IMR-90 (cell line): ENCODE data around the gene ATXN1. TPM values are rescaled to one million over a fixed set of nuclear protein-coding genes. Genes with fewer than 3 reads are reported as not detected.

Experiments used
- ATAC-seq: fragments of 200-7000 bp; cut with Tn5 transposase; 2 replicates; pipeline ENCODE4 v1.9.1; 2020; ENCODE audit warnings: low read depth, mild to moderate bottlenecking, moderate library complexity
- BruUV-seq: library from RNA; stranded (reverse); fragments of 400-500 nt; replicated peaks from 2 replicates; lab custom pipeline; 2021; lab: Mats Ljungman, UMichigan
- CTCF ChIA-PET: fragments of 300-600 bp; formaldehyde crosslinking; extraction: SDS; loops from one replicate; lab custom pipeline; 2021; ENCODE audit warnings: antibody characterized with exemption; lab: Yijun Ruan, JAX
- POLR2A ChIA-PET: fragments of 300-600 bp; sonication (Branson Sonifier 250); formaldehyde crosslinking; loops from one replicate; lab custom pipeline; 2022; ENCODE audit warnings: antibody characterized with exemption; ENCODE audit not compliant: unreplicated experiment; lab: Charles Lee
- DNase-seq: peaks from one replicate; pipeline ENCODE4 v3.0.0; 2013
- H2AFZ ChIP-seq: replicated peaks from 2 replicates; pipeline ENCODE3; 2013; ENCODE audit warnings: low read length, mild to moderate bottlenecking; ENCODE audit not compliant: poor library complexity
- H2AK5ac ChIP-seq: 2 replicates; pipeline ENCODE4 v1.6.1; 2013; ENCODE audit warnings: low read depth, low read length, inconsistent platforms
- H2AK9ac ChIP-seq: replicated peaks from 2 replicates; pipeline ENCODE3; 2013; ENCODE audit warnings: mild to moderate bottlenecking, low read depth, low read length, moderate library complexity; ENCODE audit not compliant: poor library complexity
- H2BK120ac ChIP-seq: 2 replicates; pipeline ENCODE4 v1.6.1; 2013; ENCODE audit warnings: low read depth, low read length, inconsistent platforms
- H2BK15ac ChIP-seq: 3 replicates; pipeline ENCODE4 v1.6.1; 2013; ENCODE audit warnings: low read depth, low read length, inconsistent platforms
- H2BK20ac ChIP-seq: 2 replicates; pipeline ENCODE4 v1.6.1; 2013; ENCODE audit warnings: low read depth, mild to moderate bottlenecking, inconsistent platforms, low read length, moderate library complexity
- H2BK5ac ChIP-seq: 2 replicates; pipeline ENCODE4 v1.6.1; 2013; ENCODE audit warnings: mild to moderate bottlenecking, low read depth, low read length, inconsistent platforms; ENCODE audit not compliant: poor library complexity, severe bottlenecking
- H3K14ac ChIP-seq: replicated peaks from 2 replicates; pipeline ENCODE4 v1.6.1; 2013; ENCODE audit warnings: low read depth, low read length, inconsistent platforms
- H3K18ac ChIP-seq: 2 replicates; pipeline ENCODE4 v1.6.1; 2013; ENCODE audit warnings: low read depth, low read length, control low read depth
- H3K23ac ChIP-seq: 2 replicates; pipeline ENCODE4 v1.6.1; 2013; ENCODE audit warnings: low read depth, low read length, inconsistent platforms
- H3K27ac ChIP-seq: 2 replicates; pipeline ENCODE4 v1.5.1; 2013; ENCODE audit warnings: mild to moderate bottlenecking, control low read depth, low read length; ENCODE audit not compliant: insufficient read depth
- H3K27me3 ChIP-seq: 2 replicates; pipeline ENCODE4 v1.6.1; 2013; ENCODE audit warnings: low read length; ENCODE audit not compliant: control insufficient read depth, insufficient read depth
- H3K36me3 ChIP-seq: 2 replicates; pipeline ENCODE4 v1.6.1; 2013; ENCODE audit warnings: low read length, mixed read lengths; ENCODE audit not compliant: control insufficient read depth, insufficient read depth
- H3K4ac ChIP-seq: 2 replicates; pipeline ENCODE4 v1.6.1; 2013; ENCODE audit warnings: low read depth, low read length, inconsistent platforms
- H3K4me1 ChIP-seq: 2 replicates; pipeline ENCODE4 v1.6.1; 2013; ENCODE audit warnings: low read length, mixed read lengths; ENCODE audit not compliant: control insufficient read depth, insufficient read depth
- H3K4me2 ChIP-seq: 2 replicates; pipeline ENCODE4 v1.6.1; 2013; ENCODE audit warnings: low read depth, mild to moderate bottlenecking, control low read depth, low read length, moderate library complexity
- H3K4me3 ChIP-seq: 2 replicates; pipeline ENCODE4 v1.5.1; 2013; ENCODE audit warnings: low read depth, mild to moderate bottlenecking, control low read depth, low read length, moderate library complexity; ENCODE audit not compliant: insufficient read depth
- H3K56ac ChIP-seq: 2 replicates; pipeline ENCODE4 v1.6.1; 2013; ENCODE audit warnings: low read length, inconsistent platforms; ENCODE audit not compliant: insufficient read depth; ENCODE audit errors: extremely low read depth
- H3K79me1 ChIP-seq, 2 experiments: 2 replicates each; pipeline ENCODE4 v1.6.1; 2013; ENCODE audit warnings: low read length in 2 of 2, inconsistent platforms in 1 of 2, low read depth in 1 of 2
- H3K9ac ChIP-seq: 2 replicates; pipeline ENCODE4 v1.6.1; 2013; ENCODE audit warnings: low read depth, low read length, control low read depth
- H3K9me1 ChIP-seq: 2 replicates; pipeline ENCODE4 v1.6.1; 2013; ENCODE audit warnings: low read length, inconsistent platforms; ENCODE audit not compliant: insufficient read depth
- H3K9me3 ChIP-seq: 2 replicates; pipeline ENCODE4 v1.6.1; 2013; ENCODE audit warnings: low read length; ENCODE audit not compliant: control insufficient read depth, insufficient read depth
- H4K20me1 ChIP-seq: 2 replicates; pipeline ENCODE4 v1.6.1; 2013; ENCODE audit warnings: low read length, inconsistent platforms; ENCODE audit not compliant: insufficient read depth
- H4K5ac ChIP-seq: 2 replicates; pipeline ENCODE4 v1.6.1; 2013; ENCODE audit warnings: mild to moderate bottlenecking, low read depth, low read length, control low read depth
- H4K8ac ChIP-seq, 2 experiments: 2 replicates each; pipeline ENCODE4 v1.6.1; 2013; ENCODE audit warnings: low read depth in 2 of 2, low read length in 2 of 2, control low read depth in 1 of 2, inconsistent platforms in 1 of 2
- H4K91ac ChIP-seq: 2 replicates; pipeline ENCODE4 v1.6.1; 2013; ENCODE audit warnings: low read depth, low read length, inconsistent platforms; ENCODE audit not compliant: insufficient read depth
- BHLHE40 ChIP-seq: fragments of 150-350 bp; IDR thresholded peaks from 2 replicates; pipeline ENCODE4 v1.6.1; 2016; ENCODE audit warnings: mild to moderate bottlenecking, low read depth, low read length
- CEBPB ChIP-seq: IDR thresholded peaks from 2 replicates; pipeline ENCODE4 v1.6.1; 2012; ENCODE audit warnings: low read depth, low read length, improper control_type of control experiment
- CHD1 ChIP-seq: IDR thresholded peaks from 2 replicates; pipeline ENCODE4 v1.6.1; 2012; ENCODE audit warnings: low read depth, low read length, improper control_type of control experiment
- FOS ChIP-seq: fragments of 150-350 bp; IDR thresholded peaks from 2 replicates; pipeline ENCODE4 v1.6.1; 2016; ENCODE audit warnings: low read depth, low read length
- MAFK ChIP-seq: IDR thresholded peaks from 2 replicates; pipeline ENCODE4 v1.6.1; 2012; ENCODE audit warnings: low read depth, low read length, improper control_type of control experiment
- MAZ ChIP-seq: IDR thresholded peaks from 2 replicates; pipeline ENCODE4 v1.6.1; 2012; ENCODE audit warnings: low read depth, mild to moderate bottlenecking, low read length, improper control_type of control experiment, moderate library complexity, borderline replicate concordance
- MXI1 ChIP-seq: IDR thresholded peaks from 2 replicates; pipeline ENCODE4 v1.6.1; 2012; ENCODE audit warnings: low read depth, mild to moderate bottlenecking, low read length, moderate library complexity, borderline replicate concordance
- NFE2L2 ChIP-seq: fragments of 150-350 bp; IDR thresholded peaks from 2 replicates; pipeline ENCODE4 v1.6.1; 2016; ENCODE audit warnings: low read depth, mild to moderate bottlenecking, low read length
- POLR2A ChIP-seq: IDR thresholded peaks from 2 replicates; pipeline ENCODE4 v1.6.1; 2012; ENCODE audit warnings: mild to moderate bottlenecking, low read depth, low read length
- RAD21 ChIP-seq: IDR thresholded peaks from 2 replicates; pipeline ENCODE4 v1.6.1; 2012; ENCODE audit warnings: low read length, improper control_type of control experiment
- RCOR1 ChIP-seq: IDR thresholded peaks from 2 replicates; pipeline ENCODE4 v1.6.1; 2012; ENCODE audit warnings: mild to moderate bottlenecking, low read length, improper control_type of control experiment; ENCODE audit not compliant: insufficient replicate concordance
- RFX5 ChIP-seq: IDR thresholded peaks from 2 replicates; pipeline ENCODE4 v1.8.0; 2012; ENCODE audit warnings: low read depth, mild to moderate bottlenecking, low read length, moderate library complexity
- SMC3 ChIP-seq: fragments of 150-350 bp; IDR thresholded peaks from 2 replicates; pipeline ENCODE4 v1.6.1; 2016; ENCODE audit warnings: low read depth, mild to moderate bottlenecking, antibody characterized with exemption, low read length, moderate library complexity
- WGBS, 2 experiments: methylation state at CpG; one replicate each; pipeline versions ENCODE4 v1.1.5 to v1.1.7; 2013; ENCODE audit warnings: missing lambda C conversion rate in 2 of 2; ENCODE audit not compliant: insufficient read length in 1 of 2; ENCODE audit errors: extremely low coverage in 2 of 2; 5-methylcytosine and 5-hydroxymethylcytosine counted together
- dilution Hi-C: fragments of 300-500 bp; cut with HindIII; formaldehyde crosslinking; loops from one replicate; pipeline ENCODE4 v1.14.3; 2018; ENCODE audit warnings: low sequenced_read_pairs; ENCODE audit not compliant: unreplicated experiment
- in situ Hi-C: fragments of 300-500 bp; cut with MboI; formaldehyde crosslinking; loops from 3 replicates; pipeline ENCODE4 v1.14.3; 2019; ENCODE audit warnings: low sequenced_read_pairs, inconsistent platforms, mixed read lengths
- intact Hi-C: fragments of 100-400 bp; cut with micrococcal nuclease; formaldehyde crosslinking; loops from 2 replicates; pipeline ENCODE4 v1.10.0; 2022
- polyA plus RNA-seq, 3 experiments: library from polyadenylated mRNA; depleted of rRNA; stranded (reverse); fragments of >200 nt; gene quantifications; 2 replicates each; pipeline ENCODE4 v1.2.3, GENCODE V29; 2012; ENCODE audit warnings: low replicate concordance in 1 of 3
- total RNA-seq: library from RNA; depleted of rRNA; stranded (reverse); fragments of >200 nt; gene quantifications from 2 replicates; pipeline ENCODE4 v1.2.3, GENCODE V29; 2012
- TF ChIP-seq, protein P1 (sequence below): fragments of 150-350 bp; IDR thresholded peaks from 2 replicates; pipeline ENCODE4 v1.6.1; 2017; ENCODE audit warnings: mild to moderate bottlenecking, antibody characterized with exemption, low read length, low read depth
- TF ChIP-seq, protein P2 (sequence below): conservative IDR thresholded peaks from 2 replicates; pipeline ENCODE4 v1.5.1; 2012; ENCODE audit warnings: mild to moderate bottlenecking, low read depth, low read length, improper control_type of control experiment
- TF ChIP-seq, protein P3 (sequence below): fragments of 150-350 bp; IDR thresholded peaks from 2 replicates; pipeline ENCODE4 v1.6.1; 2016; ENCODE audit warnings: low read depth, mild to moderate bottlenecking, low read length, moderate library complexity, borderline replicate concordance

ATXN1 gene
- total and polyA plus RNA-seq, 2 of the 4 experiments (the other 2 are of a cell fraction), result 7.3 to 11.1 TPM

DNA sequence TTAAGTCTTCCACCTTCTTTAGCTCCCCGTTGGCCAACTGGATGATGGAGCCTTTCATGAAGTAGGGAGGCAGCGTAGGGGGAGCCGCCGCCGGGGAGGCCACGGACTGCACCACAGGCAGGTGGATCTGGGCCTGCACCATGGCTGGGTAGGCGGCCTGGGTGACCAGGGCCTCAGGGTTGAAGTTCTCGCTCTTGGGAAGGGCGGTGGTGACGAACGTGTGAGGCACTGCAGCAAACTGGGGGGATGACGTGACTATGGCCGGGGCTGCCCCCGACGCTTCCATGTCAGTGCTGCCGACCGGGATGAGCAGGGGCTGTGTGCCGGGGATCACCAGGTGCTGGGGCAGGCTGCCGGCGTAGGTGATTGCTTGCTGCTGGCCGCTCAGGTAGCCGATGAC, 434.7 kb downstream of the ATXN1 start:
- 97% methylated on average over 21 of the region's 22 CpGs; no CpG with 5 or more reads in 1 of the 2 experiments for WGBS, 2 experiments
- ChIA-PET CTCF (no interaction called here), POLR2A (no interaction called here)
- no peak overlapping the region for H2BK120ac ChIP-seq
- H2AK9ac ChIP-seq, result no peak overlapping the region
- H2BK5ac ChIP-seq, result no peak overlapping the region
- H3K4ac ChIP-seq, result no peak overlapping the region
- H3K18ac ChIP-seq, result no peak overlapping the region
- H3K27ac ChIP-seq, result no peak overlapping the region
- H3K4me3 ChIP-seq, result no peak overlapping the region
- H2BK20ac ChIP-seq, result no peak overlapping the region
- no peak overlapping the region for H4K8ac ChIP-seq
- no peak overlapping the region for H4K5ac ChIP-seq
- peaks cover 2% of the 10 kb centered on the region; the same call in 1 of the 2 replicates for H3K9me1 ChIP-seq
- dilution Hi-C loops (no loop called here), in situ Hi-C loops (no loop called here), intact Hi-C loops (no loop called here)
- H4K91ac ChIP-seq, result no peak overlapping the region
- H3K14ac ChIP-seq, result no peak overlapping the region
- BruUV-seq, result no TSS peak
- DNase-seq (no peak), ATAC-seq (no peak)
- no peak overlapping the region for H2AK5ac ChIP-seq
- peaks cover 9% of the 10 kb centered on the region; the same call in 1 of the 2 replicates for H4K20me1 ChIP-seq
- peaks cover 19% of the 10 kb centered on the region for H3K36me3 ChIP-seq
- H3K9me3 ChIP-seq, result no peaks in the 10 kb centered on the region
- H2BK15ac ChIP-seq, result no peak overlapping the region
- H3K56ac ChIP-seq, result no peak overlapping the region
- TF ChIP-seq NFE2L2, result no peak
- TF ChIP-seq MAFK, result no peak
- TF ChIP-seq, protein P1, sequence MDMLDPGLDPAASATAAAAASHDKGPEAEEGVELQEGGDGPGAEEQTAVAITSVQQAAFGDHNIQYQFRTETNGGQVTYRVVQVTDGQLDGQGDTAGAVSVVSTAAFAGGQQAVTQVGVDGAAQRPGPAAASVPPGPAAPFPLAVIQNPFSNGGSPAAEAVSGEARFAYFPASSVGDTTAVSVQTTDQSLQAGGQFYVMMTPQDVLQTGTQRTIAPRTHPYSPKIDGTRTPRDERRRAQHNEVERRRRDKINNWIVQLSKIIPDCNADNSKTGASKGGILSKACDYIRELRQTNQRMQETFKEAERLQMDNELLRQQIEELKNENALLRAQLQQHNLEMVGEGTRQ, result no peak
- no peak for TF ChIP-seq RCOR1
- TF ChIP-seq RAD21, result no peak
- TF ChIP-seq, protein P2, sequence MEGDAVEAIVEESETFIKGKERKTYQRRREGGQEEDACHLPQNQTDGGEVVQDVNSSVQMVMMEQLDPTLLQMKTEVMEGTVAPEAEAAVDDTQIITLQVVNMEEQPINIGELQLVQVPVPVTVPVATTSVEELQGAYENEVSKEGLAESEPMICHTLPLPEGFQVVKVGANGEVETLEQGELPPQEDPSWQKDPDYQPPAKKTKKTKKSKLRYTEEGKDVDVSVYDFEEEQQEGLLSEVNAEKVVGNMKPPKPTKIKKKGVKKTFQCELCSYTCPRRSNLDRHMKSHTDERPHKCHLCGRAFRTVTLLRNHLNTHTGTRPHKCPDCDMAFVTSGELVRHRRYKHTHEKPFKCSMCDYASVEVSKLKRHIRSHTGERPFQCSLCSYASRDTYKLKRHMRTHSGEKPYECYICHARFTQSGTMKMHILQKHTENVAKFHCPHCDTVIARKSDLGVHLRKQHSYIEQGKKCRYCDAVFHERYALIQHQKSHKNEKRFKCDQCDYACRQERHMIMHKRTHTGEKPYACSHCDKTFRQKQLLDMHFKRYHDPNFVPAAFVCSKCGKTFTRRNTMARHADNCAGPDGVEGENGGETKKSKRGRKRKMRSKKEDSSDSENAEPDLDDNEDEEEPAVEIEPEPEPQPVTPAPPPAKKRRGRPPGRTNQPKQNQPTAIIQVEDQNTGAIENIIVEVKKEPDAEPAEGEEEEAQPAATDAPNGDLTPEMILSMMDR, result no peak
- no peak for TF ChIP-seq CHD1
- no peak for TF ChIP-seq POLR2A
- TF ChIP-seq RFX5, result no peak
- TF ChIP-seq FOS, result no peak
- TF ChIP-seq, protein P3, sequence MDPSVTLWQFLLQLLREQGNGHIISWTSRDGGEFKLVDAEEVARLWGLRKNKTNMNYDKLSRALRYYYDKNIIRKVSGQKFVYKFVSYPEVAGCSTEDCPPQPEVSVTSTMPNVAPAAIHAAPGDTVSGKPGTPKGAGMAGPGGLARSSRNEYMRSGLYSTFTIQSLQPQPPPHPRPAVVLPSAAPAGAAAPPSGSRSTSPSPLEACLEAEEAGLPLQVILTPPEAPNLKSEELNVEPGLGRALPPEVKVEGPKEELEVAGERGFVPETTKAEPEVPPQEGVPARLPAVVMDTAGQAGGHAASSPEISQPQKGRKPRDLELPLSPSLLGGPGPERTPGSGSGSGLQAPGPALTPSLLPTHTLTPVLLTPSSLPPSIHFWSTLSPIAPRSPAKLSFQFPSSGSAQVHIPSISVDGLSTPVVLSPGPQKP, result no peak
- TF ChIP-seq SMC3, result no peak
- no peak for TF ChIP-seq MAZ
- TF ChIP-seq CEBPB, result no peak
- no peak for TF ChIP-seq BHLHE40
- TF ChIP-seq MXI1, result no peak
- H3K79me1 ChIP-seq, result peaks cover 4 to 9% of the 10 kb centered on the region in 2 experiments; a peak in 1 of 4 replicates
- H3K4me1 ChIP-seq, result peaks cover 3% of the 10 kb centered on the region; the same call in 1 of the 2 replicates
- H3K23ac ChIP-seq, result no peak overlapping the region
- H2AFZ ChIP-seq, result no peak overlapping the region
- no peaks in the 10 kb centered on the region for H3K27me3 ChIP-seq
- H3K4me2 ChIP-seq, result no peak overlapping the region
- H3K9ac ChIP-seq, result no peak overlapping the region
